Neural cell (in vitro differentiated cells): Measurements from ENCODE around the gene EPC1.

Experiments
- CTCF ChIP-seq: fragments of 450-650 bp; IDR thresholded peaks from 2 replicates; pipeline ENCODE4 v1.5.1; 2014; ENCODE audit warnings: antibody characterized with exemption, mild to moderate bottlenecking, moderate library complexity; ENCODE audit not compliant: poor library complexity, severe bottlenecking
- EP300 ChIP-seq: fragments of 450-650 bp; conservative IDR thresholded peaks from 2 replicates; pipeline ENCODE4 v1.6.1; 2014; ENCODE audit warnings: antibody characterized with exemption, mild to moderate bottlenecking, moderate library complexity; ENCODE audit not compliant: poor library complexity, severe bottlenecking
- EZH2 ChIP-seq: fragments of 200-600, 300-800 bp; shearing (Covaris generic), sonication (generic); IDR thresholded peaks from 2 replicates; pipeline ENCODE4 v1.6.1; 2014; ENCODE audit warnings: antibody characterized with exemption, low read length, borderline replicate concordance, mild to moderate bottlenecking; ENCODE audit not compliant: insufficient read depth, poor library complexity, severe bottlenecking
- POLR2AphosphoS5 ChIP-seq: IDR thresholded peaks from 2 replicates; pipeline ENCODE4 v1.6.1; 2012
- RAD21 ChIP-seq: fragments of 450-650 bp; conservative IDR thresholded peaks from 2 replicates; pipeline ENCODE4 v1.6.1; 2014; ENCODE audit warnings: antibody characterized with exemption, mild to moderate bottlenecking, moderate library complexity
- REST ChIP-seq: IDR thresholded peaks from 2 replicates; pipeline ENCODE4 v1.6.1; 2012; ENCODE audit warnings: borderline replicate concordance
- SMC3 ChIP-seq: fragments of 450-650 bp; conservative IDR thresholded peaks from 2 replicates; pipeline ENCODE4 v1.6.1; 2014; ENCODE audit warnings: antibody characterized with exemption, mild to moderate bottlenecking, moderate library complexity; ENCODE audit not compliant: poor library complexity
- TAF1 ChIP-seq: IDR thresholded peaks from 2 replicates; pipeline ENCODE4 v1.6.1; 2012; ENCODE audit warnings: low read depth

GRCh38 chr10:32299354-32299980 is 47.5 kb downstream of the EPC1 start:
- no peak for TF ChIP-seq EZH2
- TF ChIP-seq CTCF, result no peak
- no peak for TF ChIP-seq REST
- TF ChIP-seq POLR2AphosphoS5, result no peak
- no peak for TF ChIP-seq TAF1
- no peak for TF ChIP-seq RAD21
- TF ChIP-seq EP300, result no peak
- no peak for TF ChIP-seq SMC3
